ENCODE measurements around the gene PARD3B.

DNA sequence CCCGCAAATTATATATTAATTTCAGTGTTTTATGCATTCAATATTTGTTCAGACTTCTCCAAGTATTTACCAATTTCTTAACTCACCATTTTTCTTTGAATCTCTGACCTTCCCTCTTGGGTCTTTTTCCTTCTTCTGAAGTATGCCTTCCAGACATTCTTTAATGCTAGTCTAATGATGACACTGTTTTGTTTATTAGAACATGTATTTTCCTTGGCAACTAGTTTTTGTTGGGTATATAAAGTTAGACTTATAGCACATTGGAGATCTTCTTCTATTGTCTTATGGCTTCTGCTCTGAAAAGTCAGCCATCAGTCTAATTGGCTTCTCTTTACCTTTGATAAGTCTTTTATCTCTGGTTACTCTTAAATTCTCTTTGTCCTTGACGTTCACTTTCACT is 713.8 kb downstream of the PARD3B start:
- TF ChIP-seq PAX5 (IDR thresholded peaks at IDR 0.05; ENCODE audit: insufficient read depth, low read length, severe bottlenecking) (no peak), POLR2A (IDR thresholded peaks at IDR 0.05; ENCODE audit: low read depth, low read length) (no peak), TAF1 (IDR thresholded peaks at IDR 0.05; ENCODE audit: low read depth, low read length) (no peak), POLR2AphosphoS5 (IDR thresholded peaks at IDR 0.05; ENCODE audit: low read depth, low read length) (no peak), SPI1 (IDR thresholded peaks at IDR 0.05; ENCODE audit: low read depth, low read length) (no peak), POU2F2 (IDR thresholded peaks at IDR 0.05; ENCODE audit: low read depth, low read length) (no peak)

All from GM12891 (cell line).